Fibroblast of villous mesenchyme (primary cell): ENCODE results near the gene CAGE1. TPM values are rescaled to one million over a fixed set of nuclear protein-coding genes. Genes with fewer than 3 reads are reported as not detected.
A peak's percentile ranks its signal among the peaks of the same experiment; 100 is the strongest.

Source experiments
- DNase-seq: peaks from one replicate; pipeline ENCODE4 v3.0.0-alpha.2; 2010; ENCODE audit warnings: low read depth
- H3K4me3 ChIP-seq: 2 replicates; pipeline ENCODE4 v1.5.1; 2011; ENCODE audit warnings: low read depth, mild to moderate bottlenecking, low read length
- CTCF ChIP-seq: IDR thresholded peaks from 2 replicates; pipeline ENCODE4 v1.5.1; 2012; ENCODE audit warnings: low read depth, mild to moderate bottlenecking, low read length; ENCODE audit not compliant: insufficient read depth
- total RNA-seq: library from RNA; depleted of rRNA; stranded (reverse); fragments of >200 nt; gene quantifications from 2 replicates; pipeline ENCODE4 v1.2.3, GENCODE V29; 2012

Gene CAGE1
- total RNA-seq, 1 donor, result under 0.01 TPM

DNA sequence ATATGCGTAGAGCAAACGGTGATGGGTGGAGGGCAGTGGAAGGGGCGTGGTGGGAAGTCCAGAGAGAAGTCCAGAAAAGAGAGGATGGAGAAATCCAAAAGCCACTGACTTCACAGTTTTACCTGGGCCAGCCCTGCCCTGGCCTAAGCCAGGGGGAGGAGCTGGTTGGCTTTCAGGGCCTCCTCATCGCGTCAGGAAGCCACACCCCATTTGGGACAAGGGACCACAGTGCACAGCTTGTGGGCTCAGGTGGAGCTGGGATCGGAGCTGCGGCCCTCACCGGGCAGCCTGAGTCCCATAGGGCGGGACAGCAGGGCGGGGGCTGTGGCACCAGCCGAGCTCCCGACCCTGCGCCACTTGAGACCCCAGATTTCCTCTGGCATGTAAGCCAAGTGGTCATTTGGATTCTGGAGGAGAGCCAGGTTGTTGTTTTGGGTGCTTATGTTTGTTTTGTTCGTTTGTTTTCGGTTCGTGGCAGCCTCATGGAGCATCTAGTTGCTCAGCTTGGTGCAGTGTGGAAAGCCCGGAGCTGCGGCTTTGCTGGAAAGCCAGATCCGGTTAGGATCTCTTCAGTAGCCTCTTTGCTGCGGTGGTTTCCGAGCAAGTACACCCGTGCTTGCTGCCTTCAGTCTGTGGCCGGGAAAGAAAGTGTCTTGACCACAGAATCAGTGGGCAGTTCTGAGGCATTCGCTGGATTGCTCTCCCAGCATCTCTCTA, 42.3 kb upstream of the CAGE1 start:
- DNase-seq, result peak; percentile 40

GRCh38 chr6:7431313-7431673, 41.8 kb upstream of the CAGE1 start:
- TF ChIP-seq CTCF, result no peak
- H3K4me3 ChIP-seq, result no peak overlapping the region
- DNase-seq, result no peak

More for the DNA sequence above, 42.3 kb upstream of the CAGE1 start:
- TF ChIP-seq CTCF, result no peak
- H3K4me3 ChIP-seq, result no peak overlapping the region

DNA sequence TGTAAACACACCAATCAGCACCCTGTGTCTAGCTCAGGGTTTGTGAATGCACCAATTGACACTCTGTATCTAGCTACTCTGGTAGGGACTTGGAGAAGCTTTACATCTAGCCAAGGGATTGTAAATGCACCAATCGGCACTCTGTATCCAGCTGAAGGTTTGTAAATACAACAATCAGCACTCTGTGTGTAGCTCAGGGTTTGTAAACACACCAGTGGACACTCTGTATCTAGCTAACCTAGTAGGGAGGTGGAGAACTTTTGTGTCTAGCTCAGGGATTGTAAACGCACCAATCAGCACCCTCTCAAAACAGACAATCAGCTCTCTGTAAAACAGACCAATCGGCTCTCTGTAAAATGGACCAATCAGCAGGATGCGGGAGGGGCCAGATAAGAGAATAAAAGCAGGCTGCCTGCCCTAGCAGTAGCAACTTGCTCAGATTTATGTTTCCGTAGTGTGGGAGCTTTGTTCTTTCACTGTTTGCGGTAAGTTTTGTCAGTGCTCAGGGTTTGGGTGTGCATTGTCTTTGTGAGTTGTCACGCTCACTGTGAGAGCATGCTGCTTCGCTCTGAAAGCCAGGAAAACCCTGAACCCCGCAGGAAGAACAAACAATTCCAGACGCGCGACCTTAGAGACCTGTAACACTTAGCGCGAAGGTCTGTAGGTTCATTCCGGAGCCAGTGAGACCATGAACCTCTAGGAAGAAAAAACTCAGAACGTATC, 37.1 kb upstream of the CAGE1 start:
- no peak for TF ChIP-seq CTCF
- H3K4me3 ChIP-seq, result no peak overlapping the region
- peak; percentile 11 for DNase-seq

- no peak for DNase-seq
- no peak for TF ChIP-seq CTCF
Observed at GRCh38 chr6:7425808-7426190, 36.3 kb upstream of the CAGE1 start.

GRCh38 chr6:7424967-7425807, 35.6 kb upstream of the CAGE1 start:
- H3K4me3 ChIP-seq, result no peak overlapping the region
- peak; percentile 59 for DNase-seq
- TF ChIP-seq CTCF, result peak; percentile 67

More at GRCh38 chr6:7425808-7426190, 36.3 kb upstream of the CAGE1 start:
- no peak overlapping the region for H3K4me3 ChIP-seq

DNA sequence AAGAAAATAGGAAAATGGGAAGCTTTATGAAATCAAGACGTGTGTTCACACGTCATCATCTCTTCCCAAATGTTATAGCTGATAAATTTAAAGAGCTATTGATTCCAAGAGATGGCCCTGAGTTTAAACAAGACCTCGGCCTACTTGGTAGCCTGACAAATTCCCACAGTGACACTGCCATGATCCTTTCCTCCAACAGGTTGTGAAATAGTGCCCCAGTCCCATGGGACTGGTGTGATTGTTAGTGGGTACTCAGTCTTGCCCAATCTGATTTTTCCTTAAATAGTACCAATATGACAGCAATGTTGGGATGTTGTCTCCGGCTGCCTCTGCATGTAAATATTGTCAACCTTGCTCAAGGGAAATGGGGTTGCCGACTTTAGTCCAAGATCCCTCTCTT, 34.5 kb upstream of the CAGE1 start:
- no peak for TF ChIP-seq CTCF
- no peak overlapping the region for H3K4me3 ChIP-seq
- no peak for DNase-seq
